Neural progenitor cell (in vitro differentiated cells): ENCODE data around the gene PRDM5.

ENCODE experiments used
- EZH2 ChIP-seq: fragments of 200-600 bp; sonication (generic); IDR thresholded peaks from 2 replicates; pipeline ENCODE4 v1.6.1; 2017; ENCODE audit warnings: antibody characterized with exemption, mild to moderate bottlenecking, moderate library complexity
- TF ChIP-seq, protein P1 (sequence below): fragments of 200-600 bp; sonication (generic); IDR thresholded peaks from 2 replicates; pipeline ENCODE4 v1.5.1; 2017; ENCODE audit warnings: antibody characterized with exemption, mild to moderate bottlenecking

DNA sequence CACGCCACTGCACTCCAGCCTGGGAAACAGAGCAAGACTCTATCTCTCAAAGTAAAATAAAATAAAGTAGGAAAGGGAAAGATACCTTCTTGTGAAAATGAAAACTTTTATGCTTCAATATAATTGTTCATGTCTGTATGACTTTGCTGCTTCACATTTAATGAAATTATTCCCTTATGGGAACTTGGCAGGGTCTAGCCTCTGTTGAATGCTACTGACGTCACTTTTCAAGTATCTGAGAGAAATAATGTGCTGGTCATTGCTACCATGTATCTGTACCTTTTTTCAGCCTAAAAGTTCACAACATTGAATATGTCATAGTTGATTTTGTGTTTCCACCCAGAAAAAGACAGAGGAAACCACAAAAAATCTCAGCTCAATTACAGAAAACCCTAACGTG lies 65.2 kb downstream of the PRDM5 start:
- TF ChIP-seq EZH2, result no peak
- TF ChIP-seq, protein P1, sequence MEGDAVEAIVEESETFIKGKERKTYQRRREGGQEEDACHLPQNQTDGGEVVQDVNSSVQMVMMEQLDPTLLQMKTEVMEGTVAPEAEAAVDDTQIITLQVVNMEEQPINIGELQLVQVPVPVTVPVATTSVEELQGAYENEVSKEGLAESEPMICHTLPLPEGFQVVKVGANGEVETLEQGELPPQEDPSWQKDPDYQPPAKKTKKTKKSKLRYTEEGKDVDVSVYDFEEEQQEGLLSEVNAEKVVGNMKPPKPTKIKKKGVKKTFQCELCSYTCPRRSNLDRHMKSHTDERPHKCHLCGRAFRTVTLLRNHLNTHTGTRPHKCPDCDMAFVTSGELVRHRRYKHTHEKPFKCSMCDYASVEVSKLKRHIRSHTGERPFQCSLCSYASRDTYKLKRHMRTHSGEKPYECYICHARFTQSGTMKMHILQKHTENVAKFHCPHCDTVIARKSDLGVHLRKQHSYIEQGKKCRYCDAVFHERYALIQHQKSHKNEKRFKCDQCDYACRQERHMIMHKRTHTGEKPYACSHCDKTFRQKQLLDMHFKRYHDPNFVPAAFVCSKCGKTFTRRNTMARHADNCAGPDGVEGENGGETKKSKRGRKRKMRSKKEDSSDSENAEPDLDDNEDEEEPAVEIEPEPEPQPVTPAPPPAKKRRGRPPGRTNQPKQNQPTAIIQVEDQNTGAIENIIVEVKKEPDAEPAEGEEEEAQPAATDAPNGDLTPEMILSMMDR, result no peak
